ENCODE data around the gene VWA7. TPM values are rescaled to one million over a fixed set of nuclear protein-coding genes. Genes with fewer than 3 reads are reported as not detected.

VWA7 gene
- 1.4 TPM for polyA plus RNA-seq (2012; ENCODE audit: insufficient read length, low read depth)

- peak; percentile 78; the same call in 1 of the 2 replicates for TF ChIP-seq SIN3A (IDR thresholded peaks at IDR 0.05; ENCODE audit: borderline replicate concordance, insufficient read depth, low read length)
- TF ChIP-seq REST (IDR thresholded peaks at IDR 0.05; ENCODE audit: insufficient read depth in 1 of 2, low read depth in 2 of 2, low read length in 2 of 2): peak in 1 of 2 experiments; percentile 13; a peak in 3 of 4 replicates
- peak; percentile 54; the same call in 1 of the 2 replicates for TF ChIP-seq TAF1 (IDR thresholded peaks at IDR 0.05; ENCODE audit: borderline replicate concordance, insufficient read depth, low read length)
- TF ChIP-seq FOXP2 (optimal IDR thresholded peaks at IDR 0.05; ENCODE audit: borderline replicate concordance, extremely low read depth, extremely low read length, insufficient read depth): no peak
- peak; percentile 70 for TF ChIP-seq POLR2AphosphoS5 (IDR thresholded peaks at IDR 0.05; ENCODE audit: low read depth, low read length)
These were observed at the start of gene VWA7 for GRCh38 chr6:31776989-31777666. Gene VWA7 (minus strand): TSS chr6:31777328. CDS start chr6:31776779, 549 bp downstream.

DNA sequence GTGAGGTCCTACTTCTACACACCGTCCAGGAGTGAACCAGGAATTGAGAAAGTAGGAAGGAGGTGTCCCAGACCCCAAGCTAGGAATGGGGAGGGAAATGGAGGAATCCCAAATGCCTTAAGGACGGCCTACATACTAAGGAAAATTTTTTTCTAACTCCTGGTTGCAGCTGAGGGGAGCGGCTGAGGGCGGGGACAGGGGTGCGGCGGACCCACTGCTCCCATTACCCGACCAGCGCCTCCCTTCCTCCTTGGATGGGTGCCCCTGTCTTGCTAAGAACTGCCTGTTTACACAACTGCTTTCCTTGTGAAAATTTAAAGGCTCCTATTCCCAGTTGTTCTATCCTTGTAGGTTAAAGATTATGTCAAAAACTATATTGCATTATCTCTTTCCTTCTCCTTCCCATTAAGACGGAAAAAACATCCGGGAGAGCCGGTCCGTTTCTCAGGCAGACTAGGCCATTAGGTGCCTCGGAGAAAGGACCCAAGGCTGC, 49.7 kb upstream of the VWA7 start:
- TF ChIP-seq POLR2AphosphoS5 (IDR thresholded peaks at IDR 0.05; ENCODE audit: low read depth, low read length): peak; percentile 25; the same call in 1 of the 2 replicates
- TF ChIP-seq FOXP2 (optimal IDR thresholded peaks at IDR 0.05; ENCODE audit: borderline replicate concordance, extremely low read depth, extremely low read length, insufficient read depth): no peak
- TF ChIP-seq TAF1 (IDR thresholded peaks at IDR 0.05; ENCODE audit: borderline replicate concordance, insufficient read depth, low read length): peak; percentile 55; the same call in 1 of the 2 replicates
- no peak for TF ChIP-seq REST (IDR thresholded peaks at IDR 0.05; ENCODE audit: insufficient read depth in 1 of 2, low read depth in 2 of 2, low read length in 2 of 2)

GRCh38 chr6:31825553-31825952, 48.4 kb upstream of the VWA7 start:
- TF ChIP-seq FOXP2 (optimal IDR thresholded peaks at IDR 0.05; ENCODE audit: borderline replicate concordance, extremely low read depth, extremely low read length, insufficient read depth) (no peak), TAF1 (IDR thresholded peaks at IDR 0.05; ENCODE audit: borderline replicate concordance, insufficient read depth, low read length) (no peak), POLR2AphosphoS5 (IDR thresholded peaks at IDR 0.05; ENCODE audit: low read depth, low read length) (no peak), REST (IDR thresholded peaks at IDR 0.05; ENCODE audit: insufficient read depth in 1 of 2, low read depth in 2 of 2, low read length in 2 of 2) (no peak), SIN3A (IDR thresholded peaks at IDR 0.05; ENCODE audit: borderline replicate concordance, insufficient read depth, low read length) (no peak)

- TF ChIP-seq FOXP2 (optimal IDR thresholded peaks at IDR 0.05; ENCODE audit: borderline replicate concordance, extremely low read depth, extremely low read length, insufficient read depth) (no peak), SIN3A (IDR thresholded peaks at IDR 0.05; ENCODE audit: borderline replicate concordance, insufficient read depth, low read length) (no peak), POLR2AphosphoS5 (IDR thresholded peaks at IDR 0.05; ENCODE audit: low read depth, low read length) (peak; percentile 79), REST (IDR thresholded peaks at IDR 0.05; ENCODE audit: insufficient read depth in 1 of 2, low read depth in 2 of 2, low read length in 2 of 2) (0 out of 4 replicates have a peak, but pooled peaks of 1 of the 2 experiments have one; percentile 35), TAF1 (IDR thresholded peaks at IDR 0.05; ENCODE audit: borderline replicate concordance, insufficient read depth, low read length) (peak; percentile 58; the same call in 1 of the 2 replicates)
These were observed 45.1 kb upstream of the VWA7 start for GRCh38 chr6:31822036-31822821.

All from PFSK-1 (cell line).